GM21360 (cell line): ENCODE data around the gene MYF5.
A peak's percentile ranks its signal among the peaks of the same experiment; 100 is the strongest.

Experiments
- ATAC-seq: cut with Tn5 transposase; IDR thresholded peaks from one replicate; pipeline ENCODE4 v1.9.1; 2021; ENCODE audit warnings: mild to moderate bottlenecking, moderate library complexity; ENCODE audit not compliant: unreplicated experiment

Gene MYF5

GRCh38 chr12:80756875-80757274 is 40.2 kb downstream of the MYF5 start:
- ATAC-seq = peak; percentile 94

- no peak for ATAC-seq
Observed at GRCh38 chr12:80761838-80762237, 45.1 kb downstream of the MYF5 start.

- no peak for ATAC-seq
Observed at GRCh38 chr12:80763874-80764273, 47.2 kb downstream of the MYF5 start.

- ATAC-seq = no peak
Observed at GRCh38 chr12:80766210-80766609, 49.5 kb downstream of the MYF5 start.

GRCh38 chr12:80766897-80767296 is 50.2 kb downstream of the MYF5 start:
- ATAC-seq = peak; percentile 89
